A673 (cell line): ENCODE measurements around the gene PLCB2.

ENCODE experiments used
- CTCF ChIP-seq: fragments of 300-800, 200-600 bp; sonication (generic); conservative IDR thresholded peaks from 2 replicates; pipeline ENCODE4 v1.5.1; 2017; ENCODE audit warnings: low read depth, mild to moderate bottlenecking, antibody characterized with exemption, low read length, moderate library complexity, mixed read lengths
- EZH2 ChIP-seq: fragments of 200-600 bp; sonication (generic); IDR thresholded peaks from 2 replicates; pipeline ENCODE4 v1.6.1; 2017; ENCODE audit warnings: borderline replicate concordance, low read depth, mild to moderate bottlenecking, mixed read lengths, antibody characterized with exemption, low read length; ENCODE audit not compliant: poor library complexity, severe bottlenecking

- TF ChIP-seq CTCF (no peak), EZH2 (no peak)
These were observed 52.7 kb downstream of the PLCB2 start for GRCh38 chr15:40255033-40255432.
